Endothelial cell of umbilical vein (primary cell): ENCODE data around the gene ASAP2. TPM values are rescaled to one million over a fixed set of nuclear protein-coding genes. Genes with fewer than 3 reads are reported as not detected.

Source experiments
- BruUV-seq: library from RNA; stranded (reverse); fragments of 400-500 nt; replicated peaks from 2 replicates; lab custom pipeline; 2021; lab: Mats Ljungman, UMichigan
- CTCF ChIA-PET: fragments of 300-600, 350-600 bp; sonication (Branson Sonifier 250); formaldehyde crosslinking; loops from one replicate; lab custom pipeline; 2021; ENCODE audit warnings: antibody characterized with exemption, inconsistent platforms; lab: Charles Lee
- POLR2A ChIA-PET: fragments of 300-600, 350-600 bp; sonication (Branson Sonifier 250); formaldehyde crosslinking; loops from one replicate; lab custom pipeline; 2021; ENCODE audit warnings: antibody characterized with exemption, inconsistent platforms; lab: Charles Lee
- DNase-seq: peaks from one replicate; pipeline ENCODE4 v3.0.0-alpha.2; 2011; ENCODE audit warnings: low read depth, low spot score
- FAIRE-seq: peaks from 2 replicates; lab custom pipeline; 2011; peaks lifted over from hg19 to GRCh38; lab: Jason Lieb, UNC
- H2AFZ ChIP-seq: 2 replicates; pipeline ENCODE4 v1.6.0; 2012; ENCODE audit warnings: low read depth, low read length, control low read depth, inconsistent platforms
- H3K27ac ChIP-seq: 2 replicates; pipeline ENCODE4 v1.5.1; 2011; ENCODE audit warnings: low read depth, mild to moderate bottlenecking, control low read depth, low read length, moderate library complexity; ENCODE audit not compliant: insufficient read depth
- H3K27me3 ChIP-seq, 2 experiments: 2 replicates each; pipeline versions ENCODE4 v1.6.0 to v1.6.1; 2011; ENCODE audit warnings: low read length in 2 of 2, mixed read lengths in 1 of 2; ENCODE audit not compliant: control insufficient read depth in 2 of 2, insufficient read depth in 2 of 2
- H3K36me3 ChIP-seq, 2 experiments: 2 replicates in 1 of 2; 3 replicates in 1 of 2; pipeline ENCODE4 v1.5.1; 2011; ENCODE audit warnings: low read length in 2 of 2, mild to moderate bottlenecking in 1 of 2, moderate library complexity in 1 of 2; ENCODE audit not compliant: control insufficient read depth in 2 of 2, insufficient read depth in 2 of 2; ENCODE audit errors: extremely low read depth in 1 of 2
- H3K4me1 ChIP-seq: 3 replicates; pipeline ENCODE4 v1.5.1; 2011; ENCODE audit warnings: mild to moderate bottlenecking, low read length; ENCODE audit not compliant: control insufficient read depth, insufficient read depth; ENCODE audit errors: extremely low read depth
- H3K4me2 ChIP-seq: 2 replicates; pipeline ENCODE4 v1.6.1; 2011; ENCODE audit warnings: low read length, control low read depth, mixed read lengths; ENCODE audit not compliant: insufficient read depth
- H3K4me3 ChIP-seq, 3 experiments: fragments of 200-600 bp in 1 of 3; sonication (generic), shearing (Covaris generic) in 1 of 3; replicated peaks in 1 of 3; 2 replicates each; pipeline ENCODE4 v1.5.1; 2011 to 2016; ENCODE audit warnings: control low read depth in 3 of 3, low read length in 3 of 3, mild to moderate bottlenecking in 2 of 3, inconsistent platforms in 1 of 3, low read depth in 1 of 3, moderate library complexity in 1 of 3; ENCODE audit not compliant: insufficient read depth in 1 of 3
- H3K79me2 ChIP-seq: 2 replicates; pipeline ENCODE4 v1.6.0; 2012; ENCODE audit warnings: low read length, inconsistent platforms; ENCODE audit not compliant: control insufficient read depth, insufficient read depth
- H3K9ac ChIP-seq: replicated peaks from 2 replicates; pipeline ENCODE3; 2011; ENCODE audit warnings: low read length, control low read depth; ENCODE audit not compliant: insufficient read depth; ENCODE audit errors: extremely low read depth
- H3K9me1 ChIP-seq: replicated peaks from 3 replicates; pipeline ENCODE4 v1.6.0; 2011; ENCODE audit warnings: mild to moderate bottlenecking, low read length; ENCODE audit not compliant: control insufficient read depth, insufficient read depth; ENCODE audit errors: extremely low read depth
- H3K9me3 ChIP-seq: replicated peaks from 2 replicates; pipeline ENCODE4 v1.5.1; 2012; ENCODE audit warnings: low read length, inconsistent platforms; ENCODE audit not compliant: control insufficient read depth, insufficient read depth
- H4K20me1 ChIP-seq: replicated peaks from 2 replicates; pipeline ENCODE3; 2011; ENCODE audit warnings: mild to moderate bottlenecking, low read length; ENCODE audit not compliant: control insufficient read depth, insufficient read depth; ENCODE audit errors: extremely low read depth
- EZH2 ChIP-seq: IDR thresholded peaks from 2 replicates; pipeline ENCODE4 v1.6.1; 2012; ENCODE audit warnings: borderline replicate concordance, low read depth, mild to moderate bottlenecking, moderate library complexity, low read length, inconsistent platforms; ENCODE audit not compliant: severe bottlenecking
- FOS ChIP-seq: IDR thresholded peaks from 2 replicates; pipeline ENCODE4 v1.6.1; 2011; ENCODE audit warnings: mild to moderate bottlenecking, low read length, moderate library complexity, borderline replicate concordance; ENCODE audit not compliant: insufficient read depth
- GATA2 ChIP-seq: IDR thresholded peaks from 2 replicates; pipeline ENCODE4 v1.7.0; 2011; ENCODE audit warnings: low read depth, mild to moderate bottlenecking, moderate library complexity, mixed read lengths, low read length; ENCODE audit not compliant: insufficient read length, insufficient read depth
- JUN ChIP-seq: IDR thresholded peaks from 2 replicates; pipeline ENCODE4 v1.6.1; 2011; ENCODE audit warnings: borderline replicate concordance, low read depth; ENCODE audit not compliant: insufficient read length, insufficient read depth
- MAX ChIP-seq: IDR thresholded peaks from 2 replicates; pipeline ENCODE4 v1.6.1; 2011; ENCODE audit not compliant: insufficient read depth, insufficient read length
- MYC ChIP-seq: IDR thresholded peaks from one replicate; pipeline ENCODE4 v1.6.1; 2011; ENCODE audit warnings: mild to moderate bottlenecking, low read depth, low read length
- POLR2A ChIP-seq: IDR thresholded peaks from 2 replicates; pipeline ENCODE4 v1.6.1; 2012; ENCODE audit warnings: low read depth, mild to moderate bottlenecking, control low read depth, low read length
- POLR2AphosphoS5 ChIP-seq: IDR thresholded peaks from 2 replicates; pipeline ENCODE4 v1.6.1; 2012; ENCODE audit warnings: low read depth, mild to moderate bottlenecking, control low read depth, low read length, moderate library complexity; ENCODE audit not compliant: insufficient read depth
- dilution Hi-C: fragments of 300-500 bp; cut with MboI; formaldehyde crosslinking; loops from one replicate; pipeline ENCODE4 v1.15.0; 2019; ENCODE audit warnings: low sequenced_read_pairs; ENCODE audit not compliant: extremely low pct_ligation_motif_present
- intact Hi-C: fragments of 100-400 bp; cut with micrococcal nuclease; formaldehyde crosslinking; loops from one replicate; pipeline ENCODE4 v1.10.0; 2022
- polyA plus RNA-seq, 4 experiments: library from polyadenylated mRNA; depleted of rRNA in 3 of 4; stranded (reverse) in 3 of 4; unstranded in 1 of 4; fragments of >200 nt; gene quantifications; 2 replicates each; pipeline versions ENCODE4 v1.2.1 to v1.2.3, GENCODE V29; 2011 to 2012; ENCODE audit warnings: missing spikeins in 1 of 4
- total RNA-seq: library from RNA; stranded (reverse); gene quantifications from 2 replicates; pipeline ENCODE4 v1.2.3, GENCODE V29; 2021
- TF ChIP-seq, protein P1 (sequence below), 2 donors: IDR thresholded peaks; 1 replicate in 1 of 2; 2 replicates in 1 of 2; pipeline ENCODE4 v1.5.1; 2011; ENCODE audit warnings: low read length in 2 of 2, mild to moderate bottlenecking in 2 of 2, moderate library complexity in 2 of 2, control low read depth in 1 of 2, inconsistent platforms in 1 of 2, low read depth in 1 of 2; ENCODE audit not compliant: insufficient read depth in 1 of 2; ENCODE audit errors: extremely low read depth in 1 of 2

ASAP2 gene
- total and polyA plus RNA-seq, 2 donors (not counting 3 experiments of a cell fraction or from before 2014, with no cell fraction given) = 31.1 to 79.2 TPM

GRCh38 chr2:9336241-9336575 lies 129.6 kb downstream of the ASAP2 start:
- BruUV-seq = no TSS peak
- ChIA-PET CTCF (interaction anchor here (1.1 kb wide), 1 partner anchor 73 kb away, joined by 3 read pairs; no protein-coding TSS in a partner anchor), POLR2A (no interaction called here)
- Histone ChIP-seq H3K27ac (no peak overlapping the region), H3K27me3 (no peaks in the 10 kb centered on the region), H3K4me1 (peaks cover 10% of the 10 kb centered on the region), H3K9ac (no peak overlapping the region), H3K4me3 (no peak overlapping the region), H3K4me2 (no peak overlapping the region), H3K36me3 (peaks cover 6 to 19% of the 10 kb centered on the region in 2 experiments), H3K9me3 (no peaks in the 10 kb centered on the region), H4K20me1 (no peaks in the 10 kb centered on the region), H3K79me2 (peaks cover 2% of the 10 kb centered on the region), H2AFZ (no peak overlapping the region), H3K9me1 (no peaks in the 10 kb centered on the region)
- TF ChIP-seq FOS (no peak), POLR2A (no peak), MAX (no peak), EZH2 (no peak), GATA2 (no peak), POLR2AphosphoS5 (no peak), JUN (no peak)
- FAIRE-seq (peak; percentile 40), DNase-seq (peak; percentile 17)
- intact Hi-C loops = no loop called here
- dilution Hi-C loops = no loop called here

- CTCF ChIA-PET = interaction anchor here (1.1 to 1.3 kb wide), 2 partner anchors 74 to 104 kb away, joined by 3 read pairs; no protein-coding TSS in a partner anchor
- no peak overlapping the region for H2AFZ ChIP-seq
Observed at GRCh38 chr2:9336576-9337314, 130.1 kb downstream of the ASAP2 start.

More at GRCh38 chr2:9336576-9337314, 130.1 kb downstream of the ASAP2 start:
- dilution Hi-C loops = no loop called here
- no peak overlapping the region for H3K9ac ChIP-seq
- H3K27ac ChIP-seq = no peak overlapping the region
- FAIRE-seq (peak; percentile 72), DNase-seq (peak; percentile 82)
- H3K4me3 ChIP-seq = no peak overlapping the region
- no peaks in the 10 kb centered on the region for H3K27me3 ChIP-seq
- peaks cover 10 to 19% of the 10 kb centered on the region in 2 experiments for H3K36me3 ChIP-seq
- intact Hi-C loops = no loop called here
- TF ChIP-seq MAX (no peak), FOS (no peak), EZH2 (no peak), GATA2 (no peak), MYC (no peak), POLR2AphosphoS5 (no peak), POLR2A (no peak), JUN (no peak)
- TF ChIP-seq, protein P1, sequence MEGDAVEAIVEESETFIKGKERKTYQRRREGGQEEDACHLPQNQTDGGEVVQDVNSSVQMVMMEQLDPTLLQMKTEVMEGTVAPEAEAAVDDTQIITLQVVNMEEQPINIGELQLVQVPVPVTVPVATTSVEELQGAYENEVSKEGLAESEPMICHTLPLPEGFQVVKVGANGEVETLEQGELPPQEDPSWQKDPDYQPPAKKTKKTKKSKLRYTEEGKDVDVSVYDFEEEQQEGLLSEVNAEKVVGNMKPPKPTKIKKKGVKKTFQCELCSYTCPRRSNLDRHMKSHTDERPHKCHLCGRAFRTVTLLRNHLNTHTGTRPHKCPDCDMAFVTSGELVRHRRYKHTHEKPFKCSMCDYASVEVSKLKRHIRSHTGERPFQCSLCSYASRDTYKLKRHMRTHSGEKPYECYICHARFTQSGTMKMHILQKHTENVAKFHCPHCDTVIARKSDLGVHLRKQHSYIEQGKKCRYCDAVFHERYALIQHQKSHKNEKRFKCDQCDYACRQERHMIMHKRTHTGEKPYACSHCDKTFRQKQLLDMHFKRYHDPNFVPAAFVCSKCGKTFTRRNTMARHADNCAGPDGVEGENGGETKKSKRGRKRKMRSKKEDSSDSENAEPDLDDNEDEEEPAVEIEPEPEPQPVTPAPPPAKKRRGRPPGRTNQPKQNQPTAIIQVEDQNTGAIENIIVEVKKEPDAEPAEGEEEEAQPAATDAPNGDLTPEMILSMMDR (IDR thresholded peaks at IDR 0.05; ENCODE audit: extremely low read depth in 1 of 2, insufficient read depth in 1 of 2, low read depth in 1 of 2, low read length in 2 of 2) = no peak
- peaks cover 10% of the 10 kb centered on the region for H3K4me1 ChIP-seq
- POLR2A ChIA-PET = no interaction called here
- H3K4me2 ChIP-seq = no peak overlapping the region
- no TSS peak for BruUV-seq
- H4K20me1 ChIP-seq = no peaks in the 10 kb centered on the region
- H3K9me1 ChIP-seq = no peaks in the 10 kb centered on the region
- peaks cover 2% of the 10 kb centered on the region for H3K79me2 ChIP-seq
- H3K9me3 ChIP-seq = no peaks in the 10 kb centered on the region
